22Rv1 (cell line): Measurements from ENCODE around the gene SFT2D1.

ENCODE experiments used
- CTCF ChIP-seq: fragments of 450-650 bp; IDR thresholded peaks from 2 replicates; pipeline ENCODE4 v1.5.1; 2017; ENCODE audit warnings: mild to moderate bottlenecking
- ZFX ChIP-seq: fragments of 450-650 bp; IDR thresholded peaks from 2 replicates; pipeline ENCODE4 v1.6.1; 2017; ENCODE audit warnings: antibody characterized with exemption, borderline replicate concordance

- TF ChIP-seq CTCF (no peak), ZFX (no peak)
These were observed 3.5 kb downstream of the SFT2D1 start for GRCh38 chr6:166338854-166339253.
